H1 (cell line): Measurements from ENCODE around the gene ZNF674. TPM values are rescaled to one million over a fixed set of nuclear protein-coding genes. Genes with fewer than 3 reads are reported as not detected.

Source experiments
- CTCF ChIA-PET: fragments of 300-600 bp; sonication (Branson Sonifier 250); formaldehyde crosslinking; loops from one replicate; lab custom pipeline; 2021; ENCODE audit not compliant: partially characterized antibody; lab: Charles Lee
- POLR2A ChIA-PET: fragments of 300-600 bp; sonication (Branson Sonifier 250); formaldehyde crosslinking; loops from one replicate; lab custom pipeline; 2021; ENCODE audit warnings: inconsistent platforms; ENCODE audit not compliant: partially characterized antibody; lab: Charles Lee
- DNase-seq, 2 experiments: peaks; one replicate each; pipeline versions ENCODE4 v3.0.0 to v3.0.0-alpha.2; 2010 to 2022; ENCODE audit warnings: low spot score in 2 of 2, low read depth in 1 of 2, mixed read lengths in 1 of 2
- FAIRE-seq: peaks from 2 replicates; lab custom pipeline; 2011; peaks lifted over from hg19 to GRCh38; lab: Jason Lieb, UNC
- H2AFZ ChIP-seq: 2 replicates; pipeline ENCODE4 v1.8.1; 2012; ENCODE audit warnings: low read length, inconsistent platforms
- H2AK5ac ChIP-seq: 2 replicates; pipeline ENCODE4 v1.6.1; 2013; ENCODE audit warnings: low read depth, low read length
- H2BK120ac ChIP-seq: replicated peaks from 2 replicates; pipeline ENCODE3; 2013; ENCODE audit warnings: low read depth, low read length, inconsistent platforms
- H2BK12ac ChIP-seq: 2 replicates; pipeline ENCODE4 v1.6.1; 2013; ENCODE audit warnings: low read depth, low read length
- H2BK15ac ChIP-seq: 2 replicates; pipeline ENCODE4 v1.6.1; 2013; ENCODE audit warnings: low read length
- H2BK20ac ChIP-seq: 2 replicates; pipeline ENCODE4 v1.6.1; 2013; ENCODE audit warnings: low read length
- H2BK5ac ChIP-seq: 2 replicates; pipeline ENCODE4 v1.6.1; 2013; ENCODE audit warnings: low read depth, low read length
- H3K14ac ChIP-seq: 2 replicates; pipeline ENCODE4 v1.6.1; 2013; ENCODE audit warnings: inconsistent platforms; ENCODE audit not compliant: insufficient read length
- H3K18ac ChIP-seq: 2 replicates; pipeline ENCODE4 v1.6.1; 2013; ENCODE audit warnings: low read length; ENCODE audit errors: extremely low read depth
- H3K23ac ChIP-seq: 2 replicates; pipeline ENCODE4 v1.6.1; 2013; ENCODE audit warnings: inconsistent platforms; ENCODE audit not compliant: insufficient read length
- H3K23me2 ChIP-seq: 2 replicates; pipeline ENCODE4 v1.6.1; 2013; ENCODE audit warnings: low read depth, low read length
- H3K27ac ChIP-seq: 2 replicates; pipeline ENCODE4 v1.6.1; 2011; ENCODE audit warnings: low read depth, low read length, inconsistent platforms
- H3K27me3 ChIP-seq, 4 experiments: replicated peaks in 1 of 4; 1 replicate in 1 of 4; 2 replicates in 3 of 4; pipeline versions ENCODE4 v1.6.1 to v1.8.1; 2011 to 2013; ENCODE audit warnings: low read length in 3 of 4, mild to moderate bottlenecking in 3 of 4, inconsistent platforms in 2 of 4, mixed read lengths in 2 of 4, moderate library complexity in 1 of 4; ENCODE audit not compliant: control insufficient read depth in 3 of 4, insufficient read depth in 3 of 4; ENCODE audit errors: extremely low read depth in 1 of 4
- H3K36me3 ChIP-seq, 4 experiments: 2 replicates each; pipeline versions ENCODE4 v1.6.1 to v1.8.1; 2011 to 2013; ENCODE audit warnings: mild to moderate bottlenecking in 4 of 4, low read length in 3 of 4, moderate library complexity in 2 of 4, control low read depth in 1 of 4, inconsistent platforms in 1 of 4; ENCODE audit not compliant: insufficient read depth in 4 of 4, control insufficient read depth in 2 of 4
- H3K4ac ChIP-seq: replicated peaks from 2 replicates; pipeline ENCODE3; 2013; ENCODE audit warnings: low read length, low read depth, mixed read lengths, inconsistent platforms; ENCODE audit not compliant: insufficient read length
- H3K4me1 ChIP-seq, 4 experiments: replicated peaks in 1 of 4; 1 replicate in 1 of 4; 2 replicates in 3 of 4; pipeline versions ENCODE4 v1.6.1 to v1.8.1; 2011 to 2013; ENCODE audit warnings: low read length in 3 of 4, inconsistent platforms in 2 of 4, mixed read lengths in 1 of 4; ENCODE audit not compliant: insufficient read depth in 4 of 4, control insufficient read depth in 3 of 4
- H3K4me2 ChIP-seq, 2 experiments: 2 replicates each; pipeline versions ENCODE4 v1.6.1 to v1.8.1; 2011 to 2013; ENCODE audit warnings: low read depth in 2 of 2, low read length in 2 of 2, control low read depth in 1 of 2, inconsistent platforms in 1 of 2, mild to moderate bottlenecking in 1 of 2; ENCODE audit not compliant: insufficient read depth in 1 of 2
- H3K4me3 ChIP-seq, 4 experiments: fragments of 200-600, 300-600 bp in 1 of 4; sonication (generic), shearing (Covaris generic), sonication (Bioruptor Twin) in 1 of 4; 2 replicates each; pipeline versions ENCODE4 v1.5.1 to v1.8.1; 2011 to 2016; ENCODE audit warnings: low read length in 4 of 4, low read depth in 3 of 4, control low read depth in 2 of 4, inconsistent platforms in 2 of 4, mild to moderate bottlenecking in 2 of 4, mixed read lengths in 1 of 4, moderate library complexity in 1 of 4; ENCODE audit not compliant: insufficient read depth in 2 of 4; ENCODE audit errors: extremely low read depth in 1 of 4
- H3K56ac ChIP-seq: replicated peaks from 2 replicates; pipeline ENCODE3; 2013; ENCODE audit warnings: low read depth, mild to moderate bottlenecking, mixed read lengths, low read length, inconsistent platforms; ENCODE audit not compliant: insufficient read length
- H3K79me1 ChIP-seq: 2 replicates; pipeline ENCODE4 v1.6.1; 2013; ENCODE audit warnings: low read depth, low read length, control low read depth
- H3K79me2 ChIP-seq, 2 experiments: 2 replicates each; pipeline versions ENCODE4 v1.6.1 to v1.8.1; 2012 to 2013; ENCODE audit warnings: low read length in 2 of 2, mild to moderate bottlenecking in 2 of 2, inconsistent platforms in 1 of 2; ENCODE audit not compliant: insufficient read depth in 2 of 2, control insufficient read depth in 1 of 2
- H3K9ac ChIP-seq, 4 experiments: replicated peaks in 1 of 4; 1 replicate in 1 of 4; 2 replicates in 3 of 4; pipeline versions ENCODE4 v1.6.1 to v1.8.1; 2011 to 2013; ENCODE audit warnings: low read depth in 3 of 4, low read length in 3 of 4, control low read depth in 2 of 4, mild to moderate bottlenecking in 2 of 4, moderate library complexity in 2 of 4, inconsistent platforms in 1 of 4; ENCODE audit errors: extremely low read depth in 1 of 4
- H3K9me3 ChIP-seq, 2 experiments: 2 replicates each; pipeline versions ENCODE4 v1.6.1 to v1.8.1; 2012 to 2013; ENCODE audit warnings: mild to moderate bottlenecking in 2 of 2, moderate library complexity in 2 of 2, control low read depth in 1 of 2, inconsistent platforms in 1 of 2, low read depth in 1 of 2, low read length in 1 of 2, mixed read lengths in 1 of 2; ENCODE audit not compliant: insufficient read depth in 2 of 2
- H4K20me1 ChIP-seq, 2 experiments: replicated peaks in 1 of 2; 2 replicates each; pipeline versions ENCODE3 to v1.8.1; 2011 to 2013; ENCODE audit warnings: inconsistent platforms in 2 of 2, low read length in 2 of 2, mild to moderate bottlenecking in 1 of 2; ENCODE audit not compliant: insufficient read depth in 2 of 2, control insufficient read depth in 1 of 2
- H4K5ac ChIP-seq: 2 replicates; pipeline ENCODE4 v1.6.1; 2013; ENCODE audit warnings: low read length, low read depth, mixed read lengths, inconsistent platforms; ENCODE audit not compliant: insufficient read length
- H4K8ac ChIP-seq: 2 replicates; pipeline ENCODE4 v1.8.0; 2013; ENCODE audit warnings: mild to moderate bottlenecking, moderate library complexity, low read length, inconsistent platforms; ENCODE audit not compliant: insufficient read depth; ENCODE audit errors: extremely low read depth
- H4K91ac ChIP-seq: replicated peaks from 2 replicates; pipeline ENCODE3; 2013; ENCODE audit warnings: low read length, mixed read lengths, inconsistent platforms; ENCODE audit not compliant: insufficient read length
- ASH2L ChIP-seq: fragments of 200-600, 300-600 bp; sonication (generic); IDR thresholded peaks from one replicate; pipeline ENCODE4 v1.7.1; 2017; ENCODE audit warnings: low read length
- CHD1 ChIP-seq: IDR thresholded peaks from 2 replicates; pipeline ENCODE4 v1.6.1; 2012; ENCODE audit warnings: low read depth, low read length, improper control_type of control experiment
- CREB1 ChIP-seq: IDR thresholded peaks from 2 replicates; pipeline ENCODE4 v1.6.1; 2012; ENCODE audit warnings: inconsistent platforms
- PHF8 ChIP-seq: fragments of 200-600 bp; sonication (generic); conservative IDR thresholded peaks from 2 replicates; pipeline ENCODE4 v1.7.1; 2012; ENCODE audit warnings: low read depth, mild to moderate bottlenecking, inconsistent platforms, low read length, moderate library complexity
- POLR2A ChIP-seq, 2 experiments: IDR thresholded peaks; 1 replicate in 1 of 2; 2 replicates in 1 of 2; pipeline ENCODE4 v1.6.1; 2011; ENCODE audit warnings: low read depth in 2 of 2, low read length in 2 of 2, mild to moderate bottlenecking in 2 of 2; ENCODE audit errors: control extremely low read depth in 1 of 2
- SIN3A ChIP-seq, 2 experiments: IDR thresholded peaks in 1 of 2; conservative IDR thresholded peaks in 1 of 2; 2 replicates each; pipeline ENCODE4 v1.6.1; 2011 to 2012; ENCODE audit warnings: low read length in 2 of 2, improper control_type of control experiment in 1 of 2, low read depth in 1 of 2, mild to moderate bottlenecking in 1 of 2
- SIX5 ChIP-seq: IDR thresholded peaks from 2 replicates; pipeline ENCODE4 v1.6.1; 2011; ENCODE audit warnings: mild to moderate bottlenecking, low read depth, low read length
- SUZ12 ChIP-seq: fragments of 200-600 bp; sonication (generic); IDR thresholded peaks from 2 replicates; pipeline ENCODE4 v1.6.1; 2012; ENCODE audit warnings: mild to moderate bottlenecking, inconsistent platforms, low read length, moderate library complexity, mixed read lengths
- WGBS, 2 experiments: shearing (Covaris generic) in 1 of 2; methylation state at CpG; one replicate each; pipeline versions ENCODE4 v1.1.6 to v1.1.7; 2013 to 2015; ENCODE audit warnings: low lambda C conversion rate in 2 of 2, mixed read lengths in 2 of 2, inconsistent platforms in 1 of 2, low coverage in 1 of 2, missing lambda C conversion rate in 1 of 2; ENCODE audit not compliant: insufficient replicate concordance in 2 of 2, insufficient coverage in 1 of 2, insufficient read length in 1 of 2; ENCODE audit errors: extremely low coverage in 1 of 2, missing lambda C conversion rate in 1 of 2; 5-methylcytosine and 5-hydroxymethylcytosine counted together
- polyA plus RNA-seq, 7 experiments: library from polyadenylated mRNA; depleted of rRNA in 3 of 7; stranded (reverse) in 5 of 7; unstranded in 2 of 7; fragments of >200 nt in 5 of 7; fragments of 200-250 nt in 2 of 7; gene quantifications; 1 replicate in 5 of 7; 2 replicates in 1 of 7; 4 replicates in 1 of 7; pipeline versions ENCODE4 v1.2.1 to v1.2.3, GENCODE V29; 2011 to 2013; ENCODE audit warnings: missing spikeins in 2 of 7, mixed read lengths in 2 of 7
- total RNA-seq: library from RNA; stranded (reverse); fragmentation: NEBNext Ultra II Directional; extraction: Animal tissue kit (Norgen Biotek cat#: 25700); gene quantifications from 2 replicates; pipeline ENCODE4 v1.2.1, GENCODE V29; 2021

ZNF674 gene
- total and polyA plus RNA-seq, 2 of the 8 experiments (the other 6 are each of a cell fraction or from before 2014, with no cell fraction given): 2.0 to 7.4 TPM

- H3K14ac ChIP-seq: no peak overlapping the region
- H3K4me2 ChIP-seq: peak overlapping the region; percentile 73 to 97
- no peak overlapping the region for H4K5ac ChIP-seq
- peak overlapping the region; percentile 1 for H3K56ac ChIP-seq
- H3K36me3 ChIP-seq: no peaks in the 10 kb centered on the region; a peak in 1 of 8 replicates
- no peak overlapping the region for H2BK12ac ChIP-seq
- H2BK120ac ChIP-seq: no peak overlapping the region
- H3K79me1 ChIP-seq: no peaks in the 10 kb centered on the region
- no peak for FAIRE-seq
- ChIA-PET CTCF (interaction anchor here (0.6 kb wide), 1 partner anchor 94 kb away, joined by 3 read pairs; no protein-coding TSS in a partner anchor), POLR2A (no interaction called here)
- peaks cover 6% of the 10 kb centered on the region for H3K23me2 ChIP-seq
- H4K20me1 ChIP-seq: peaks cover 0 to 8% of the 10 kb centered on the region in 2 experiments
- H2BK15ac ChIP-seq: no peak overlapping the region
- peak overlapping the region; percentile 73 for H4K91ac ChIP-seq
- no peak overlapping the region for H2AFZ ChIP-seq
- no peaks in the 10 kb centered on the region for H3K9me3 ChIP-seq
- H3K27ac ChIP-seq: no peak overlapping the region; the same call in 1 of the 2 replicates
- no peak overlapping the region for H2BK5ac ChIP-seq
- no peak overlapping the region for H3K4ac ChIP-seq
- H3K79me2 ChIP-seq: peaks cover 0 to 38% of the 10 kb centered on the region in 2 experiments; a peak in 2 of 4 replicates
- no peak overlapping the region for H3K23ac ChIP-seq
- H4K8ac ChIP-seq: peak overlapping the region; percentile 25; the same call in 1 of the 2 replicates
- no peak overlapping the region for H2BK20ac ChIP-seq
- H2AK5ac ChIP-seq: 0 out of 2 replicates have a peak overlapping the region, but pooled peaks have one; percentile 65
- 3% methylated on average over 50 of the region's 107 CpGs; no CpG with 5 or more reads in 1 of the 2 experiments for WGBS, 2 experiments
- no peaks in the 10 kb centered on the region; a peak in 1 of 7 replicates for H3K27me3 ChIP-seq
- H3K4me1 ChIP-seq: peaks cover 0 to 12% (median 3%) of the 10 kb centered on the region in 4 experiments; a peak in 3 of 7 replicates
- H3K4me3 ChIP-seq: peak overlapping the region; percentile 64 to 81 (median 70)
- H3K18ac ChIP-seq: peak overlapping the region; percentile 32
- DNase-seq: peak in 1 of 2 experiments; percentile 69
- H3K9ac ChIP-seq: peak overlapping the region; percentile 29 to 57 (median 48); a peak in 6 of 7 replicates
- no peak for TF ChIP-seq SUZ12
- peak; percentile 23; the same call in 1 of the 2 replicates for TF ChIP-seq PHF8
- no peak for TF ChIP-seq CHD1
- TF ChIP-seq SIX5: no peak
- peak; percentile 21 for TF ChIP-seq ASH2L
- 0 out of 2 replicates have a peak, but pooled peaks have one; percentile 10 for TF ChIP-seq CREB1
- 0 out of 4 replicates have a peak, but pooled peaks of 1 of the 2 experiments have one; percentile 20 for TF ChIP-seq SIN3A (conservative IDR thresholded peaks at IDR 0.05 in 1 of 2, IDR thresholded peaks at IDR 0.05 in 1 of 2; ENCODE audit: low read depth in 1 of 2, low read length in 2 of 2)
- TF ChIP-seq POLR2A (IDR thresholded peaks at IDR 0.05; ENCODE audit: control extremely low read depth in 1 of 2, low read depth in 2 of 2, low read length in 2 of 2): peak in 1 of 2 experiments; percentile 50; a peak in 1 of 3 replicates
Observed at GRCh38 chrX:46573892-46574773, 28.9 kb upstream of the ZNF674 start.
